ENCODE results near the gene GCFC2. TPM values are rescaled to one million over a fixed set of nuclear protein-coding genes. Genes with fewer than 3 reads are reported as not detected.

The GCFC2 gene
- total RNA-seq = 22.4 and 27.7 TPM in 2 replicates
- 17.9 and 23.4 TPM in 2 replicates for polyA plus RNA-seq

DNA sequence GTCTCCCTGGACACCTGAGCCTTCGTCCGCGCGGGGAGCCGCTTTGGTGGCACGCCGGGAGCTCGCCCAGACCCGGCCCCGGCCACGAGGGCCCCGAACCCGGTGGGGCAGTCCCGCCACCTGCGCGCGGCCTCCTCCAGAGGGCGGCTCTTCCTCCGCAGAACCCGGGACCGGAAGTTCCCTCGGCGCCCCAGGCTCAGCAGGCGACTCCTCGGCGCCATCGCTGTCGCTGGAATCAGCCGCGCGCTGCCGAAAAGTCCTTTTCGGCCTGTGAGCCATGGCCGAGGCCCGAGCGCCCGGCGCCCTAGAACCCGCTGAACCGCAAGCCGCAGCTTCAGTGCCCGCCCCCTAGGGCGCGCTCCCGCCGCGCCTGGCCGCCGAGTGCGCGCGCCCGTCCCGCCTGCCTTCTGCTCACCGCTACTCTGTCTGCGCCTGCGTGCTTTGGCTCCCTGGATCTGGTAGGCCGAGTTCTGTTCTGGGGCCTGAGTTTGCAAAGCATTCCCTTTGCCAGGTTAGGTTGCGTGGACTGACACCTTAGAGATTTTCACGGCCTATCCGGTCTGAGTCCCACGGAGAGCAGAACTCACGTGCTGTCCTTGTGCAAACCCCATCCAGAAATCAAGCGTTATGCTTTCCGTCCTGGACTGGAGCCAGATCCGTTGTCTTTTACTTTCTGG lies at the start of gene GCFC2:
GCFC2 (minus strand) TSS at position 339 of the 677 bp plus-strand sequence; CDS start at position 279, 60 bp downstream.
- peak; percentile 82 to 94 for DNase-seq (ENCODE audit: low read depth in 1 of 2, low spot score in 1 of 2)
- Histone ChIP-seq H3K9me3 (ENCODE audit: low read depth) (no peaks in the 10 kb centered on the region), H3K4me1 (ENCODE audit: low read depth) (peaks cover 21% of the 10 kb centered on the region), H3K4me3 (peak within 1 kb of the TSS; percentile 40), H3K27me3 (no peaks in the 10 kb centered on the region), H3K27ac (peak within 1 kb of the TSS; percentile 88), H3K36me3 (no peaks in the 10 kb centered on the region)
- TF ChIP-seq CTCF (IDR thresholded peaks at IDR 0.05; ENCODE audit: low read depth, low read length) = peak; percentile 34

GRCh38 chr2:75752828-75753227 lies 42.1 kb upstream of the GCFC2 start:
- no peak overlapping the region for H3K4me3 ChIP-seq
- no peak for DNase-seq (ENCODE audit: low read depth in 1 of 2, low spot score in 1 of 2)
- TF ChIP-seq CTCF (IDR thresholded peaks at IDR 0.05; ENCODE audit: low read depth, low read length) = no peak
- no peaks in the 10 kb centered on the region for H3K36me3 ChIP-seq
- H3K4me1 ChIP-seq (ENCODE audit: low read depth) = no peaks in the 10 kb centered on the region
- H3K27ac ChIP-seq = no peak overlapping the region
- H3K27me3 ChIP-seq = no peaks in the 10 kb centered on the region
- no peaks in the 10 kb centered on the region for H3K9me3 ChIP-seq (ENCODE audit: low read depth)

- no peak overlapping the region for H3K4me3 ChIP-seq
- H3K27me3 ChIP-seq = no peaks in the 10 kb centered on the region
- DNase-seq (ENCODE audit: low read depth in 1 of 2, low spot score in 1 of 2) = no peak
- H3K36me3 ChIP-seq = no peaks in the 10 kb centered on the region
- no peak overlapping the region for H3K27ac ChIP-seq
- TF ChIP-seq CTCF (IDR thresholded peaks at IDR 0.05; ENCODE audit: low read depth, low read length) = no peak
- no peaks in the 10 kb centered on the region for H3K4me1 ChIP-seq (ENCODE audit: low read depth)
- no peaks in the 10 kb centered on the region for H3K9me3 ChIP-seq (ENCODE audit: low read depth)
Observed at GRCh38 chr2:75751824-75752468, 41.2 kb upstream of the GCFC2 start.

DNA sequence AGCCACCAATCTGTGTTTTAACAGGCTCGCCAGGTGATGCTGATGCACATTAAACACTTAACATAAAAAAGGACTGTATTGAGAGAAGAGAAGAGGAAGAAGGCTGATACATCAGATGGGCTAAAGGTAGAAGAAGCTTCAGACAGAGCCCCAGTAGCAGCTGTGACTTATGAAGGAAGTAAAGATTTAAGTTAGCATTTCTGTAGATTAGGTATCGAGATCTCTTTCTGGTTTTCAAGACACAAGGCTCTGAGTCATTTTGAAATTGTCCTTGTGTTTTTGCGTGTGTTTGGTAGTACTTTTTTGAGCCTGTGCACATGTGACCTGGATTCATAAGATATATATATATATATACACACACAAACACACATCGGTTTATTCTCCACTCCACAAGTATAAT lies 40.6 kb upstream of the GCFC2 start:
- H3K27me3 ChIP-seq = no peaks in the 10 kb centered on the region
- no peaks in the 10 kb centered on the region for H3K4me1 ChIP-seq (ENCODE audit: low read depth)
- H3K36me3 ChIP-seq = no peaks in the 10 kb centered on the region
- DNase-seq (ENCODE audit: low read depth in 1 of 2, low spot score in 1 of 2) = no peak
- H3K9me3 ChIP-seq (ENCODE audit: low read depth) = no peaks in the 10 kb centered on the region
- H3K4me3 ChIP-seq = no peak overlapping the region
- no peak overlapping the region for H3K27ac ChIP-seq
- no peak for TF ChIP-seq CTCF (IDR thresholded peaks at IDR 0.05; ENCODE audit: low read depth, low read length)

- H3K27me3 ChIP-seq = no peaks in the 10 kb centered on the region
- no peaks in the 10 kb centered on the region for H3K9me3 ChIP-seq (ENCODE audit: low read depth)
- no peak for TF ChIP-seq CTCF (IDR thresholded peaks at IDR 0.05; ENCODE audit: low read depth, low read length)
Observed at GRCh38 chr2:75737961-75738360, 27.2 kb upstream of the GCFC2 start.

More at GRCh38 chr2:75737961-75738360, 27.2 kb upstream of the GCFC2 start:
- Histone ChIP-seq H3K4me3 (no peak overlapping the region), H3K36me3 (no peaks in the 10 kb centered on the region), H3K27ac (no peak overlapping the region), H3K4me1 (ENCODE audit: low read depth) (no peaks in the 10 kb centered on the region)
- no peak for DNase-seq (ENCODE audit: low read depth in 1 of 2, low spot score in 1 of 2)

Data from cardiac muscle cell (in vitro differentiated cells and primary cell).